Endothelial cell of umbilical vein (primary cell): Measurements from ENCODE around the gene SNX24. TPM values are rescaled to one million over a fixed set of nuclear protein-coding genes. Genes with fewer than 3 reads are reported as not detected.

ENCODE experiments used
- BruUV-seq: library from RNA; stranded (reverse); fragments of 400-500 nt; replicated peaks from 2 replicates; lab custom pipeline; 2021; lab: Mats Ljungman, UMichigan
- CTCF ChIA-PET: fragments of 300-600, 350-600 bp; sonication (Branson Sonifier 250); formaldehyde crosslinking; loops from one replicate; lab custom pipeline; 2021; ENCODE audit warnings: antibody characterized with exemption, inconsistent platforms; lab: Charles Lee
- POLR2A ChIA-PET: fragments of 300-600, 350-600 bp; sonication (Branson Sonifier 250); formaldehyde crosslinking; loops from one replicate; lab custom pipeline; 2021; ENCODE audit warnings: antibody characterized with exemption, inconsistent platforms; lab: Charles Lee
- DNase-seq: peaks from one replicate; pipeline ENCODE4 v3.0.0-alpha.2; 2011; ENCODE audit warnings: low read depth, low spot score
- FAIRE-seq: peaks from 2 replicates; lab custom pipeline; 2011; peaks lifted over from hg19 to GRCh38; lab: Jason Lieb, UNC
- H2AFZ ChIP-seq: 2 replicates; pipeline ENCODE4 v1.6.0; 2012; ENCODE audit warnings: low read depth, low read length, control low read depth, inconsistent platforms
- H3K27ac ChIP-seq: 2 replicates; pipeline ENCODE4 v1.5.1; 2011; ENCODE audit warnings: low read depth, mild to moderate bottlenecking, control low read depth, low read length, moderate library complexity; ENCODE audit not compliant: insufficient read depth
- H3K27me3 ChIP-seq, 2 experiments: 2 replicates each; pipeline versions ENCODE4 v1.6.0 to v1.6.1; 2011; ENCODE audit warnings: low read length in 2 of 2, mixed read lengths in 1 of 2; ENCODE audit not compliant: control insufficient read depth in 2 of 2, insufficient read depth in 2 of 2
- H3K36me3 ChIP-seq, 2 experiments: 2 replicates in 1 of 2; 3 replicates in 1 of 2; pipeline ENCODE4 v1.5.1; 2011; ENCODE audit warnings: low read length in 2 of 2, mild to moderate bottlenecking in 1 of 2, moderate library complexity in 1 of 2; ENCODE audit not compliant: control insufficient read depth in 2 of 2, insufficient read depth in 2 of 2; ENCODE audit errors: extremely low read depth in 1 of 2
- H3K4me1 ChIP-seq: 3 replicates; pipeline ENCODE4 v1.5.1; 2011; ENCODE audit warnings: mild to moderate bottlenecking, low read length; ENCODE audit not compliant: control insufficient read depth, insufficient read depth; ENCODE audit errors: extremely low read depth
- H3K4me2 ChIP-seq: 2 replicates; pipeline ENCODE4 v1.6.1; 2011; ENCODE audit warnings: low read length, control low read depth, mixed read lengths; ENCODE audit not compliant: insufficient read depth
- H3K4me3 ChIP-seq, 3 experiments: fragments of 200-600 bp in 1 of 3; sonication (generic), shearing (Covaris generic) in 1 of 3; replicated peaks in 1 of 3; 2 replicates each; pipeline ENCODE4 v1.5.1; 2011 to 2016; ENCODE audit warnings: control low read depth in 3 of 3, low read length in 3 of 3, mild to moderate bottlenecking in 2 of 3, inconsistent platforms in 1 of 3, low read depth in 1 of 3, moderate library complexity in 1 of 3; ENCODE audit not compliant: insufficient read depth in 1 of 3
- H3K79me2 ChIP-seq: 2 replicates; pipeline ENCODE4 v1.6.0; 2012; ENCODE audit warnings: low read length, inconsistent platforms; ENCODE audit not compliant: control insufficient read depth, insufficient read depth
- H3K9ac ChIP-seq: replicated peaks from 2 replicates; pipeline ENCODE3; 2011; ENCODE audit warnings: low read length, control low read depth; ENCODE audit not compliant: insufficient read depth; ENCODE audit errors: extremely low read depth
- H3K9me1 ChIP-seq: replicated peaks from 3 replicates; pipeline ENCODE4 v1.6.0; 2011; ENCODE audit warnings: mild to moderate bottlenecking, low read length; ENCODE audit not compliant: control insufficient read depth, insufficient read depth; ENCODE audit errors: extremely low read depth
- H3K9me3 ChIP-seq: replicated peaks from 2 replicates; pipeline ENCODE4 v1.5.1; 2012; ENCODE audit warnings: low read length, inconsistent platforms; ENCODE audit not compliant: control insufficient read depth, insufficient read depth
- H4K20me1 ChIP-seq: replicated peaks from 2 replicates; pipeline ENCODE3; 2011; ENCODE audit warnings: mild to moderate bottlenecking, low read length; ENCODE audit not compliant: control insufficient read depth, insufficient read depth; ENCODE audit errors: extremely low read depth
- EZH2 ChIP-seq: IDR thresholded peaks from 2 replicates; pipeline ENCODE4 v1.6.1; 2012; ENCODE audit warnings: borderline replicate concordance, low read depth, mild to moderate bottlenecking, moderate library complexity, low read length, inconsistent platforms; ENCODE audit not compliant: severe bottlenecking
- FOS ChIP-seq: IDR thresholded peaks from 2 replicates; pipeline ENCODE4 v1.6.1; 2011; ENCODE audit warnings: mild to moderate bottlenecking, low read length, moderate library complexity, borderline replicate concordance; ENCODE audit not compliant: insufficient read depth
- GATA2 ChIP-seq: IDR thresholded peaks from 2 replicates; pipeline ENCODE4 v1.7.0; 2011; ENCODE audit warnings: low read depth, mild to moderate bottlenecking, moderate library complexity, mixed read lengths, low read length; ENCODE audit not compliant: insufficient read length, insufficient read depth
- JUN ChIP-seq: IDR thresholded peaks from 2 replicates; pipeline ENCODE4 v1.6.1; 2011; ENCODE audit warnings: borderline replicate concordance, low read depth; ENCODE audit not compliant: insufficient read length, insufficient read depth
- MYC ChIP-seq: IDR thresholded peaks from one replicate; pipeline ENCODE4 v1.6.1; 2011; ENCODE audit warnings: mild to moderate bottlenecking, low read depth, low read length
- POLR2A ChIP-seq: IDR thresholded peaks from 2 replicates; pipeline ENCODE4 v1.6.1; 2012; ENCODE audit warnings: low read depth, mild to moderate bottlenecking, control low read depth, low read length
- POLR2AphosphoS5 ChIP-seq: IDR thresholded peaks from 2 replicates; pipeline ENCODE4 v1.6.1; 2012; ENCODE audit warnings: low read depth, mild to moderate bottlenecking, control low read depth, low read length, moderate library complexity; ENCODE audit not compliant: insufficient read depth
- dilution Hi-C: fragments of 300-500 bp; cut with MboI; formaldehyde crosslinking; loops from one replicate; pipeline ENCODE4 v1.15.0; 2019; ENCODE audit warnings: low sequenced_read_pairs; ENCODE audit not compliant: extremely low pct_ligation_motif_present
- intact Hi-C: fragments of 100-400 bp; cut with micrococcal nuclease; formaldehyde crosslinking; loops from one replicate; pipeline ENCODE4 v1.10.0; 2022
- polyA plus RNA-seq, 4 experiments: library from polyadenylated mRNA; depleted of rRNA in 3 of 4; stranded (reverse) in 3 of 4; unstranded in 1 of 4; fragments of >200 nt; gene quantifications; 2 replicates each; pipeline versions ENCODE4 v1.2.1 to v1.2.3, GENCODE V29; 2011 to 2012; ENCODE audit warnings: missing spikeins in 1 of 4
- total RNA-seq: library from RNA; stranded (reverse); gene quantifications from 2 replicates; pipeline ENCODE4 v1.2.3, GENCODE V29; 2021
- TF ChIP-seq, protein P1 (sequence below), 2 donors: IDR thresholded peaks; 1 replicate in 1 of 2; 2 replicates in 1 of 2; pipeline ENCODE4 v1.5.1; 2011; ENCODE audit warnings: low read length in 2 of 2, mild to moderate bottlenecking in 2 of 2, moderate library complexity in 2 of 2, control low read depth in 1 of 2, inconsistent platforms in 1 of 2, low read depth in 1 of 2; ENCODE audit not compliant: insufficient read depth in 1 of 2; ENCODE audit errors: extremely low read depth in 1 of 2
- TF ChIP-seq, protein P2 (sequence below): IDR thresholded peaks from 2 replicates; pipeline ENCODE4 v1.6.1; 2011; ENCODE audit not compliant: insufficient read depth, insufficient read length

Gene SNX24
- total and polyA plus RNA-seq, 2 donors (not counting 3 experiments of a cell fraction or from before 2014, with no cell fraction given), result 2.9 to 14.9 TPM

DNA sequence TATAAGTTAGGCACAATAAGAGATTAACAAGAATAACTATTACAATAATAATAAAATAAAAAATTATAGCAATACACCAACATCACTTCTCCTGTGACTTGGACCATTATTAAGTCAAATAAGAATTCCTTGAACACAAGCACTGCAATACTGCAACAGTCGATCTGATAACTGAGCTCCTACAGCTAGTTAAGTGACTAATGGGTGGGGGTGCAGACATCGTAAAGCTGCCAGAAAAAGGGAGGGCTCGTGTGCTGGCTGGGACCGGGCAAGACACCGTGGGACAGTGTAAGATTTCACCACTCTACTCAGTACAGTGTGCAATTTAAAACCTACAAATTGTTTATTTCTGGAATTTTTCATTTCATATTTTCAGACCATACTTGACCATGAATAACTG lies 78.8 kb downstream of the SNX24 start:
- H3K79me2 ChIP-seq, result no peaks in the 10 kb centered on the region
- no peaks in the 10 kb centered on the region for H3K27me3 ChIP-seq
- H3K27ac ChIP-seq, result no peak overlapping the region
- dilution Hi-C loops (no loop called here), intact Hi-C loops (no loop called here)
- ChIA-PET POLR2A (no interaction called here), CTCF (no interaction called here)
- FAIRE-seq (no peak), DNase-seq (no peak)
- no peak overlapping the region for H2AFZ ChIP-seq
- no TSS peak for BruUV-seq
- TF ChIP-seq POLR2AphosphoS5 (no peak), MYC (no peak), GATA2 (no peak)
- TF ChIP-seq, protein P1, sequence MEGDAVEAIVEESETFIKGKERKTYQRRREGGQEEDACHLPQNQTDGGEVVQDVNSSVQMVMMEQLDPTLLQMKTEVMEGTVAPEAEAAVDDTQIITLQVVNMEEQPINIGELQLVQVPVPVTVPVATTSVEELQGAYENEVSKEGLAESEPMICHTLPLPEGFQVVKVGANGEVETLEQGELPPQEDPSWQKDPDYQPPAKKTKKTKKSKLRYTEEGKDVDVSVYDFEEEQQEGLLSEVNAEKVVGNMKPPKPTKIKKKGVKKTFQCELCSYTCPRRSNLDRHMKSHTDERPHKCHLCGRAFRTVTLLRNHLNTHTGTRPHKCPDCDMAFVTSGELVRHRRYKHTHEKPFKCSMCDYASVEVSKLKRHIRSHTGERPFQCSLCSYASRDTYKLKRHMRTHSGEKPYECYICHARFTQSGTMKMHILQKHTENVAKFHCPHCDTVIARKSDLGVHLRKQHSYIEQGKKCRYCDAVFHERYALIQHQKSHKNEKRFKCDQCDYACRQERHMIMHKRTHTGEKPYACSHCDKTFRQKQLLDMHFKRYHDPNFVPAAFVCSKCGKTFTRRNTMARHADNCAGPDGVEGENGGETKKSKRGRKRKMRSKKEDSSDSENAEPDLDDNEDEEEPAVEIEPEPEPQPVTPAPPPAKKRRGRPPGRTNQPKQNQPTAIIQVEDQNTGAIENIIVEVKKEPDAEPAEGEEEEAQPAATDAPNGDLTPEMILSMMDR (IDR thresholded peaks at IDR 0.05; ENCODE audit: extremely low read depth in 1 of 2, insufficient read depth in 1 of 2, low read depth in 1 of 2, low read length in 2 of 2), result no peak
- H3K9ac ChIP-seq, result no peak overlapping the region
- H4K20me1 ChIP-seq, result no peaks in the 10 kb centered on the region
- H3K9me1 ChIP-seq, result no peaks in the 10 kb centered on the region
- no peak overlapping the region for H3K4me3 ChIP-seq
- no peaks in the 10 kb centered on the region for H3K4me1 ChIP-seq
- H3K4me2 ChIP-seq, result no peak overlapping the region
- H3K9me3 ChIP-seq, result no peaks in the 10 kb centered on the region
- H3K36me3 ChIP-seq, result no peaks in the 10 kb centered on the region

DNA sequence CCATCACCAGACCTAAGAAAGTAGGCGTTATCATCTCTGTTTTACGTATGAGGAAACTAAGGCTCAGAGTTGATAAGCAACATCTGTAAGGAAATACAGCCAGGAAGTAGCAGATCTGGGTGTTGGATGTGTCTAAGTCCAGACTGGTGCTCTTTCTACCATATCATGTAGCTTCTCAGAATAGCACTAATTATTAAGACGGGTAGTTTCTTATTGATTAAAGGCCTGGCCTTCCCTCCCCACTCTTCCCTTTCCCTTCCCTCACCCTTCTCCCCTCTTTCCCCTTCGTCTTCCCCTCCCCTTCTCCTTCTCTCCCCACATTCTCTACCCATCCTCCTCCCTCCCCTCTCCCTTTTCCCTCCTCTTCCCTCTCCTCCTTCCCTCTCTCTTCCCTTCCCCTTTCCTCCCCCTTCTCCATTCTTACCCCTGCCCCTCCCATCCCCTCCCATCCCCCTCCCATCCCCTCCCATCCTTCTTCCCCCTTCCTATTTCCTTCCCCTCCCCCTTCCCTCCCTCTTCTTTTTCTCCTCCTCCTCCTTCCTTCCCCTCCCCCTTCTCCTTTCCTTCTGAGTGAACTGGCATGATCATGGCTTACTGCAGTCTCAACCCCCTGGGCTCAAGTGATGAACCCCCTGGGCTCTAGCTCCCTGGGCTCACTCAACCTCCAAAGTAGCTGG lies 79.4 kb downstream of the SNX24 start:
- Histone ChIP-seq H4K20me1 (no peaks in the 10 kb centered on the region), H3K27ac (no peak overlapping the region), H2AFZ (no peak overlapping the region), H3K9ac (no peak overlapping the region), H3K36me3 (no peaks in the 10 kb centered on the region), H3K4me3 (no peak overlapping the region), H3K27me3 (no peaks in the 10 kb centered on the region), H3K4me2 (no peak overlapping the region), H3K4me1 (no peaks in the 10 kb centered on the region), H3K9me3 (no peaks in the 10 kb centered on the region), H3K79me2 (no peaks in the 10 kb centered on the region), H3K9me1 (no peaks in the 10 kb centered on the region)
- ChIA-PET POLR2A (no interaction called here), CTCF (interaction anchor here (1.2 to 1.3 kb wide), 2 partner anchors 10 to 443 kb away, joined by 3 to 4 read pairs; no protein-coding TSS in a partner anchor)
- dilution Hi-C loops, result no loop called here
- TF ChIP-seq POLR2A (no peak), POLR2AphosphoS5 (no peak), EZH2 (no peak), JUN (no peak), MYC (no peak), FOS (no peak), GATA2 (no peak)
- TF ChIP-seq, protein P1 (IDR thresholded peaks at IDR 0.05; ENCODE audit: extremely low read depth in 1 of 2, insufficient read depth in 1 of 2, low read depth in 1 of 2, low read length in 2 of 2), result no peak
- TF ChIP-seq, protein P2, sequence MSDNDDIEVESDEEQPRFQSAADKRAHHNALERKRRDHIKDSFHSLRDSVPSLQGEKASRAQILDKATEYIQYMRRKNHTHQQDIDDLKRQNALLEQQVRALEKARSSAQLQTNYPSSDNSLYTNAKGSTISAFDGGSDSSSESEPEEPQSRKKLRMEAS, result no peak
- BruUV-seq, result no TSS peak
- FAIRE-seq (no peak), DNase-seq (no peak)
- intact Hi-C loops, result no loop called here
